ENCODE results near the gene RNF208. TPM values are rescaled to one million over a fixed set of nuclear protein-coding genes. Genes with fewer than 3 reads are reported as not detected.

RNF208 gene
- total RNA-seq, 1 donor from 2014 or later, result 26.0 TPM

DNA sequence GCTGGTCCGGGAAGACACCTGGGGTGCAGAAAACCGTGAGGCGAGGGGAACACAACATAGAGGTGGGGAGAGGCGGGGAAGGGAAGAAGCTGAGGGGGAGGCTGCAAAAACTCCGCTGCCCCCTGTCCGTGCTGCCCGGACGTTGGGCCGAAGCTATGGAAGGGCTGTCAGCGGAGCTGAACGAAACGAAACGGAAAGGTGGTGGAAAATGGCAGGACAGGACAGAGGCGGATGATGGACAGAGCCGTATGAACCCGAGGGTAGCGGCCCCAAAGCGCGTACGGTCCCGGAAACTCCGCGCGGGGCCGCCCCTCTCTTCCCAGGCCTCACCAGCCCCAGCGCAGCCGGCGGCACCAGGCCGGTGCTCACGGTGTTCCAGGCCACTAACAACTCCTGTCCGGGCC, 34.0 kb downstream of the RNF208 start:
- ATAC-seq (peak; percentile 6), DNase-seq (ENCODE audit: missing footprints) (no peak)
- intact Hi-C loops (cut with DNase I), result loop anchor here (2.0 to 5.0 kb wide), 5 partner anchors 17 to 73 kb away; partner anchors contain the start of genes DPP7, NDOR1, RNF208 and TMEM203

DNA sequence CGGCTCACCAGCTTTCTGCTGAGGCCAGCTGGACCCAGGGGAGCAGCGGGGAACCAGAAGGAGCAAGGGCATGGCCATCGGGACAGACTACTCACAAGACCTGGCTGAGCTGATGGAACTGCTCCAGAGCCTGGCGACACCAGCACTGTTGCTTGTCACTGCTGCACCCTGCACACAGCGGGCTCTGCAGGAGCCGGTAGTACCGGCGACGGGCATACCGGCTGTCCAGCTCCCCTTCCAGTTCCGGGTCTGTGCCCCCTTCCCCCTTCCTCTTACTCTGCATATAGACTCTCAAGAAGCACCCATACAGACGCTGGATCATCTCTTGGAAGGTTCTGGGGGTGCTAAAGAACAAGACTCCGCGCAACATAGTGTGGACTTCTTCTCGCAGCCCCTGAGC, 34.7 kb downstream of the RNF208 start:
- intact Hi-C loops (cut with DNase I), result loop anchor here (5.0 kb wide), 2 partner anchors 50 to 60 kb away; no protein-coding TSS in a partner anchor

DNA sequence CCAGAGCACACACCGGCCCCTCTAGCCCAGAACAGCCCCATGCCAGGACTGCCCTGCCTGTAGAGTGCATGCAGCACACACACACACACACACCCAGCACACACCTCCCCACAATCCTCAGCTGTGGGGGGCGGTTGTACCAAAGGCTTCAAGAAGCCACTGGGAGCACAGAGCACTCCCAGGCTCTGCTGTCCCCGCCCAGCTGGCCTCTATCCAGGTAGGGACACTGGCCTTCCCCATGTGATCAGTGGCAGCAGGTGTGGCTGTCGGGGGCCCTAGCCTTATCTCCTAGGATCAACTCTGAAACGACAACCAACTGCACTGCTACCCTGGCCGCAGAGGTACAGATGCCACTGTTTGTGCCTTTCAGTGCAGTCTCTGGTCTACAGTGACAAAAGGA, 35.7 kb downstream of the RNF208 start:
- no peak for ATAC-seq
- intact Hi-C loops (cut with DNase I), result loop anchor here (5.0 kb wide), 2 partner anchors 51 to 59 kb away; no protein-coding TSS in a partner anchor
- no peak for DNase-seq (ENCODE audit: missing footprints)

More for the DNA sequence above, 34.7 kb downstream of the RNF208 start:
- ATAC-seq (no peak), DNase-seq (ENCODE audit: missing footprints) (no peak)

DNA sequence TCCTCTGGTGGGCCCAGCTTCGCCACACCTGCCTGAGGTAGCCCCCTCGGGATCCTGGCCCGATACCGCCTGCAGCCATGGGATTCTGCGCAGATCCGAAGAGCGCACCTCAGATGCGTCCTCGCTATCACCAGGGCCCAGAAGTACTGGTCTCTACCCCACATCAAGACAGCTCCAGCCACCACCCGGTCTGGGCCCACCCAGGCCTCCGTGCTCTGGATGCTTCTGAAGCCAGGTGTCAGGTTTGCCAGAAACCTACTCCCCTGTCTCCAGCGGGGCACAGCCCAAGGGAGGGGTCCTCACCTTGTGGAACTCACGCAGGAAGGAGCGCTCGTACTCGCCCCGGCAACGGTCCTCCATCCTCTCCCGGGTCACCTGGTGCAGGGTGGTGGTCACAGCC, 36.1 kb downstream of the RNF208 start:
- DNase-seq (ENCODE audit: missing footprints) (no peak), ATAC-seq (no peak)
- intact Hi-C loops (cut with DNase I), result loop anchor here (5.0 kb wide), 2 partner anchors 51 to 59 kb away; no protein-coding TSS in a partner anchor

DNA sequence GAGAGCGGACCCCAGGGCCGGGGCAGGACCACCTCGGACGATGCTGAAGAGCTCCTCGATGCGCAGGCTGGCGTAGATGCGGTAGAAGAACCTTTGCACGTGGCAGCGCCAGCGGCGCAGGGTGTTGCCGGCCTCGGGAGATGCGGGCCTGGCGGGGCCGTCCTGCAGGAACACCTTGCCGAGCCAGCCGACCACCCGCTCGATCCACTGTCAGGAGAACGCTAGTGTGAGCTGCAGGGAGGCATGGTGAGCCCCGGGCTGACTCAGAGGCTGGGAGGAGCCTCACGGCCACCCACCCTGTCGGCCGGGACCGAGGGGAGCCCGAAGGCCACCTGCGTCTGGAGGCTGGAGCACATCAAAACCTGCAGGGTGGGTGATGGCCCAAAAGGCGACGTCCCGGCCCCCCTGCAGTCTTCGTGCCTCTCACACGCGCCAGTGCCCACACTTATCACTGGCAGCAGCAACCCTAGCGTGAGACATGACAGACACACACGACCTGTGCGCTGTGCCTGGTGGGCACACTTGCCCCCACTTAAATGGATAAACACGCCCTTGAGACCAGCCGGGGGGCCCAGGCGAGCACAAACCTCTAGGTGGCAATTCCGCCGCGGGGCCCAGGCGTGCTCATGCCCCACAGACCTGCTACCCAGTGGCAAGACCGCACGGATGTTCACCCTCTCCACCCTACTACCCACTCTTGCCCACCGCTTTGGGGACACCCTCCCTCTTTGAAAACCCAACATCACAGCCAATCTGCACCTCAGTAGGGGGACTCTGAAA, 37.0 kb downstream of the RNF208 start:
- DNase-seq (ENCODE audit: missing footprints), result no peak
- intact Hi-C loops (cut with DNase I), result loop anchor here (5.0 kb wide), 2 partner anchors 52 to 58 kb away; no protein-coding TSS in a partner anchor
- no peak for ATAC-seq

DNA sequence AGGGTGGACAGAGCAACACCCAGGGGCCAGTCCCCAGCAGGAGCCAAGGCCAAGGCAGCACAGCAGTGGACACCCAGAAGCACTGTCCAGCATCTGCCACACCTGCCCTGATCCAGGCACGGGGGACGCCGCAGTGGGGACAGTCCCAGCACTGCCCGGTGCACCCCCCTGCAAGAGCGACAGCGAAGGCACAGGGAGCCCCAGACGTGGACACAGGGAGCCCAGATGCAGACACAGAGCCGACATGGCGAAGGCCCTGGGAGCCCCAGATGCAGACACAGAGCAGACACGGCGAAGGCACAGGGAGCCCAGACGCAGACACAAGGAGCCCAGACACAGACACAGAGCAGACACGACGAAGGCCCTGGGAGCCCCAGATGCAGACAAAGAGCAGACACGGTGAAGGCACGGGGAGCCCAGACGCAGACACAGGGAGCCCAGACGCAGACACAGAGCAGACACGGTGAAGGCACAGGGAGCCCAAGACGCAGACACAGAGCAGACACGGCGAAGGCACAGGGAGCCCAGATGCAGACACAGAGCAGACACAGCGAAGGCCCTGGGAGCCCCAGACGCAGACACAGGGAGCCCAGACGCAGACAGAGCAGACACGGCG, 38.0 kb downstream of the RNF208 start:
- intact Hi-C loops (cut with DNase I), result no loop called here
- ATAC-seq, result no peak
- DNase-seq (ENCODE audit: missing footprints), result no peak

DNA sequence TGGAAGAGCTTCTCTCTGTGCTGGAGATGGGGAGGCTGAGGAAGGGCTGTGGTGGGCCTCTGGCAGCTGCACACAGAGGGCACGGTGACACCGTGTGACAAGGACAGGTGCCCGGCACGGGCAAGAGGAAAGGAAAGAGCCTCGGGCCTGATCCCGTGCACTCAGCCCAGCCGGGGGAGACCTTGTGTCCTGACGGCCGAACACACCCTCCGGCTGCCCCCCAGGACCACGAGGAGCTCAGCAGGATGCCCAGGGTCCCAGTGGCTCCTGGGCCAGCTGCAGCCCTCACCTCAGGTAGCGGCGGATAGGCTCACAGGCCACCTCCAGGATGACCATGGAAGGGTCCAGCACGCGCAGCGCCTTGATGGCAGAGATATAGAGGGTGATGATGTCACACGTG, 39.2 kb downstream of the RNF208 start:
- ATAC-seq (no peak), DNase-seq (ENCODE audit: missing footprints) (no peak)
- intact Hi-C loops (cut with DNase I), result no loop called here

DNA sequence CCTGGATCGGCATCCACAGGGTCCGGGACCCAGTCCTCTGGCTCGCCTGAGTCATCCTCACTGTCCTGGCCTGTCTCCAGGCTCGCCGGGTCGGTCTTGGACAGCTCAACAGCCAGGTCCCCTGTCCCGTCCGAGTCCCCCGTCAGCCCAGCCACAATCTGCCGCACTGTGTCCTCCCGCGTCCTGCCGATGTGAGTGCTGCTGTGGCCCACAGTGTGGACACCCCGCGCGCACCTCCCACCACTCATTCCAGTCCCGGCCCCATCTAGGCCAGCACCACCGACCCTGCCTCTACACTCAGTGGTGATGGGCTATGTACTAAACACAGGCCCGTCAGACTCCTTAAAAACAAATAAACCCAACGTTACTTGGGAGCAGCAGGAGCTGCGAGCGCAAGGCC, 40.4 kb downstream of the RNF208 start:
- ATAC-seq (no peak), DNase-seq (ENCODE audit: missing footprints) (no peak)
- intact Hi-C loops (cut with DNase I), result no loop called here

DNA sequence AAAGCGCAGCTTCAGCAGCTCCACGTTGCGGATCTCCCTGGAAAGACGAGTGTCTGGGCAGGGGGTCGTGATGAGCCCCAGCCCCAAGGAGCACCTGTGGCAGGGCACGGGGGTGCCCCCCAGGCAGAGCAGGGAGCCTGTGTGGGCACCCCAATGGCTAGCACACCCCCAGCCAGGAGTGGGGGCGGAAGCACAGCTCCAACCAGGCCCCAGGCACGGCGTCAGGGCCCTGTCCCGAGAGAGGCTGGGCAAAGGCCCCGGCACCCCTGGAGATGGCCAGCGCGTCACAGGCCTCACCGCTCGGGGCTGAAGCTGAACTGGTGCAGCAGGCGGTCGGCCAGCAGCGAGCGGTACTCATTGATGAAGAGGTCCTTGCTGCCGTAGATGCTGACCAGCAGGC, 41.5 kb downstream of the RNF208 start:
- ATAC-seq, result no peak
- intact Hi-C loops (cut with DNase I), result no loop called here

DNA sequence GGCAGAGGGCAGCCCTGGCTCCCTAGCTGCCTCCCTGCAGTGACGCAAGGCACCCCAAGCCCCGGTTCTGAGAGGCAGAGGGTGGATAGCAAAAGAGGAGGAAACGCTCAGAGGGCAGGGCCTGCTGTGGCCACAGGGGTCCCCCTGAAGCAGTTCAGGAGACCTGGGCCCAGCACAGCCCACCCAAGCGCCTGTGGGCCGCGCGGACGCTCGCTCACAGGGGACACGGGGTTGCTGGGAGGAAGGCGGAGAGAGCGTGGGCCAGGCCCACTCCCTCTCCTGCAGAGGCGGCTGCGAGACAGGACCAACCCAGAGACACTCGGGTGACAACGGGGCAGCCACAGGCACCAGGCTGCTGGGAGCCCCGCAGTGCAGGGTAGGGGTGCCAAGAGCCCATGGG, 42.3 kb downstream of the RNF208 start:
- intact Hi-C loops (cut with DNase I), result no loop called here
- no peak for ATAC-seq
- DNase-seq (ENCODE audit: missing footprints), result no peak

More for the DNA sequence above, 41.5 kb downstream of the RNF208 start:
- no peak for DNase-seq (ENCODE audit: missing footprints)

DNA sequence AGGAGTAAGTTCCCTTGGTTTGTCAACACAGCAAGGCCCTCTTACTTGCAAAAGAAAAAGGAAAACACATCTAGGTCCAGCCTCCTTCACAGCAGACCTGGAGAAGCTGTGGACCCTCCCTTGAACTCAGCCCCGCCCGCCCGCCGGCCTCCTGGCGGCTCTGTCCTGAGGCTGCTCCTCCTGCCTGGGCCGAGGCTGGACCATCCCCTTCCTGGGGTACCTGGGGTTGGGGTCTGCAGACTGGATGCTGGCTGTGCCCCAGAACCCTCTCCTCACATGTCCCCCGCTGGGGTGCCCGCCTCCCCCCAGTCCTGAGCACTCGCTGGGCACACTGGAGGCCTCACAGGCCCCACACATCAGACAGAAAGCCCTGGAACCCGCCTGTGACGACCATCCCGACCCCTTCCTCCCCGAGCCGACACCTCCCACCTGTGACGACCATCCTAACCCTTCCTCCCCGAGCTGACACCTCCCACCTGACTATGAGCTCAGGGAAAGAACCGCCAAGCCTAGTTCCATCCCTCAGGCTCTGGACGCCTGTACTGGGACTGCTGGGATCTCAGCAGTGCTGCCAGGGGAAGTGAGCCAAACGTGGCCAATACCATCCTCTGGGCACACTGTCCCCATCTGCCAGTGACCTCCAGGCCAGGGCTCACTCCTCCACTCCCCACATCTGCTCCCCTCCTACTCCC, 43.0 kb downstream of the RNF208 start:
- intact Hi-C loops (cut with DNase I), result no loop called here
- no peak for ATAC-seq
- DNase-seq (ENCODE audit: missing footprints), result no peak

DNA sequence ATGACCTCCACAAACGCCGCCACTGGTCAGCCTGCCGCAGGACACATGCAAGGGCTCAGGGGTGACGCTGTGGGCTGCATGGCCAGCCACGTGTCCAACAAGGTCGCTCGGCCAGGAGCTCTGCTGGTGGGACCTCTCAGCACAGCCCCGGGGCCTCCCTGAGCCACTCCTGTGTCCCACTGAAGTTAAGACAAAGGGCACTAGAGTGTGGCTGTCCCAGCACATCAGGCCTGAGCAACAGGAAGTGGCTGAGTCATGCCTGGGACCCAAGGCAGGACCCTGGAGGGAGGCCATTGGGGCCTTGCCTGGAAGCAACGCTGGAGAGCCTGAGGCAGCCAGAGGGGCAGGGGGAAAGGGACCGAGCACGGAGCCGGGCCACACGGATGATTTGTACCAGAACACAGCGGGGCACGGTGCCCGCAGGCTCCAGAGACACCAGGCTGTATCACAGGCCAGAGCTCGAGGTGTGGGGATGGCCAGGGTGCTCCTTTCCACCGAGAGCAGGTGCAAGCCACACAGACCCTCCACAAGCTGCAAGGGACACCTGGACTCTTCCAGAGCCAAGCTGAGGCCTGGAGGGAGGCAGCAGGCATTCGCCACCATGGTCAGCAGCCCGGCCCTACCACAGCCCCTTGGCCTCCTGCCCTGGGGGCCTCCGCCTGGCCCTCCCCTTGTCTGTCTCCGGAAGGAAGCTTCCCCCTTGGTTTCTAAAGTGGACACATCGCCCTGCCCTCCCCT, 43.7 kb downstream of the RNF208 start:
- intact Hi-C loops (cut with DNase I), result no loop called here
- DNase-seq (ENCODE audit: missing footprints), result no peak
- no peak for ATAC-seq

DNA sequence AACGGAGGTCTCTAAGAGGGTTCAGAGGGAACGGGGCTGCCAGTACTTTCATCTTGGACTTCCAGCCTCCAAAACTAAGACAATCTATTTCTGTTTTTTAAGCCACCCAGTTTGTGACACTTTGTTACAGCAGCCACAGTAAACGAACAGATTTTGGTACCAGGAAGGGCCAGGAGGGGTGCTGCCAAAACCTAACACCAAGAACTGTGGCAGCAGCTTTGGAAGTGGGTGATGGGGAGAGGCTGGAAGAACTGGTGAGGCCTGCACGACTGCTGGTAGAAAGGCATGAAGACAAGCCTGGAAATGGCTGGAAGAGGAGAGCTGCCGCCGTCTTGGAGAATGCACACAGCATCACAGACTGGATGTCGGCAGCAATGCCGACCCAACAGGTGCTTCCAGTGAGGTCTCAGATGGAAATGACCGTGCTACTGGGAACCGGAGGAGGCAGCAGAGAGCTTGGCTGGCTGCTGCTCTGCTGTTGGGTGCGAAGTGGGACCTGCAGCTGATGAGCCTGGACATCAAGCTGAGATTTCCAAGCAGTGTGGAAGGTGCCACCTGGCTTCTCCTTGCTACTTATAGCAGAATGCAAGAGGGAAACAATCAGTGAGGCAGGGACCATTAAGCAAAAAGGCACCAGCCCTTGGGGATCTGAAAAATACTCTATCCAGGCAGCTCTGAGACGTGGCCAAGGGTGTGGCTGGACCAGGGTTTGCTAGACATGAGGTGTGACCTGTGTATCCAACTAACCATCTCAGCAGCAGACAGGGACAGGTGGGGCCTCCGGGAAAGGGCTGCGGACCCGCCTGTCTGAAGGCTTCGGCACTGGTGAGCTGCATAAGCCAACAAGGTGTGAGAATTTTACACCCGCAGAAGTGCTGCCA, 45.5 kb downstream of the RNF208 start:
- peak; percentile 11 for ATAC-seq

DNA sequence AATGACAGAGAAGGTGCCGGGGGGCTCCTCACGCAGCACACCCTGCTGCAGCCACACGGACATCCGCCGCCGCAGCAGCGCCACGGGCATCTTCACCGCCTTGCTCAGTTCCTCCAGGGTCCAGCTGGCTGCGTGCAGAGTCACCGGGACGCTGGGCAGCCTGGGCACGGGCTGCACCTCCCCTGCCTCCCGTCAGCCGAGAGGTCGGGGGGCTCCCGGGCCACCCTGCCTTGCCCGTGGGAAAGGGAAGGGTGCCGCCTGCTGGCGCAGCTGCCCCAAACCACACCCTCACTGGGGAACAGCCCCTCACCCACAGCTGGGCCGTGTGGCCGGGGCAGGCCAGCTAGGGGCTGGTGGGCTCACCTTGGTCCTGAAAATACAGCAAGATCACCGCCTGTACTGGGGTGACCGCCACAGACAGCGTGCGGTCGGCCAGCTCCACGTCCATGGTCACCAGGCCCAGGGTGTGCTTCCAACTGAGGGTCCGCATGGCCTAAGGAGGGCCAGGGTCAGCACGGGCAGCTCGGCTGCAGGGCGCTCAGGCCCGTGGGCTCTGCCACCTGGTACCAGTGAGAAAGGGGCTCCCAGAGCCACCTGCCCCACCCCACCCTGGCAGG, 46.6 kb downstream of the RNF208 start:
- DNase-seq (ENCODE audit: missing footprints) (no peak), ATAC-seq (peak; percentile 15)
- intact Hi-C loops (cut with DNase I), result no loop called here

More for the DNA sequence above, 45.5 kb downstream of the RNF208 start:
- DNase-seq (ENCODE audit: missing footprints), result no peak
- intact Hi-C loops (cut with DNase I), result no loop called here

DNA sequence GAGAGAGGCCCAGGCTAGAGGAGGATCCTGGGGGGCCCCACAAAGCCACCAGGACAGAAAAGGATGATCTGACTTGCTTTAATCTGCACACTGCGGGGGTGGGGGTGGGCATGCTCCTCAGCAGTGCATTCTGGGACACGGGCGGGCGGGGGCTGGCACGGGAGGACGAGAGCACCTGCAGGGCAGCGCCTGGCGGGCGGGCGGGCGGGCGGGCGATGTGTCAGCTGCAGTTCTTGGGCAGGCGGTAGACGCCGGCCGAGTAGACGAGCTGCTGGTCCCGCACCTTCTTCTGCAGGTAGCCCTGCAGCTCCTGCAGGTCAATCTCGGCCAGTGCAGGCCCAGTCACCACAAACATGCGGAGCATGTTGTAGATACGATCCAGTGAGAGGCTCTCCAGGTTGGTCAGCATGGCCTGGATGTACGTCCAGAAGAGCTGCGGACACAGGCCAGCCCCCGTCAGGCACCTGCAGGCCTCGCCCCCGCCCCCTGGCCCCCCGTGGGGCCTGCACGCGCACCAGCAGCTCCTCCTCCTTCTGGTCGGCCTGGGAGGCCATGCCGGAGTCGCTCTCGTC, 47.2 kb downstream of the RNF208 start:
- intact Hi-C loops (cut with DNase I), result no loop called here

DNA sequence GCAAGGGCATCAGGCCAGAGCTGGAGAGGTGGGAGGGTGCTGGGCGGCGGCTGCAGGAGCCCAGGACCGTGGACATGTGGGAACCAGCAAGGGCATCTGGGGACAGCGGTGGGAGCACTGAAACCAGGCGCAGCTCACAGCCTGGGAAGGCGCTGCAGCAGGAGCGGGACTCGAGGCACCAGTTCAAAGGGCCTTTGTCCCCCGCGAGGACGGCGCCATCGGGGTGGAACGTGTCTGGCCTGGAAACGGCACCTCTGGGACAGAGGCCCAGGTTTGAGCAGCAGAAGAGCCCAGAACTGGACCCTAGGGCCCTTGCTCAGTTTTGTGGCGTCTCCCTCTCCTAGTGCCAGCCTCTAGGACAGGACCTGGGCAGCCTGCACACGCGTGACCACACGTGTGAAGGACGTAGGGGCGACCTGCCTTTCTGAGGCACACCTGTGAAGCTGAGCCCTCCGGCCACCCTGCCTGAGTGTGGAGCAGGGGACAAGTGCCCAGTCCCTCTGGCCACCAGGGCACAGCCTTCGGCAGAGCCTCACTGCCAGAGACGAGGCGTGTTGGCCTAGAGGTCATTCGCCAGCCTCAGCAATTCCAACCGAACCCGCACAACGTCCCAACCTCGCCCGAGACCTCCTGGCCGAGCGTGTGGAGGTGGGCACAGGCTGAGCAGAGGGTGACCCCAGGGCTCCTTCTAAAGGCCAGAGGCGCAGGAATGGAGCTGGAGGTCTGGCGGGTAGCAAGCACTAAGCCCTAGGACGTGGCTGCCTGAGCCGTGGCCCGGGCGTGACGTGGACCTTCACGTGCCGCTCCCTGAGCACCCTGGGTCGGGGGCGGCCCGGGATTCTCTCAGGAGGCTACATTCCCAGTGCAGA, 48.0 kb downstream of the RNF208 start:
- intact Hi-C loops (cut with DNase I), result no loop called here
- ATAC-seq (no peak), DNase-seq (ENCODE audit: missing footprints) (no peak)

More for the DNA sequence above, 47.2 kb downstream of the RNF208 start:
- ATAC-seq (no peak), DNase-seq (ENCODE audit: missing footprints) (no peak)

All from Right ventricle myocardium inferior (tissue), 1 donor.